H1 (cell line): Measurements from ENCODE around the gene ZBTB4.

Source experiments
- CBX8 ChIP-seq: fragments of 300-800, 300-1000 bp; sonication (generic); IDR thresholded peaks from 2 replicates; pipeline ENCODE4 v1.7.1; 2016; ENCODE audit warnings: low read depth, low read length, borderline replicate concordance
- CHD2 ChIP-seq: IDR thresholded peaks from 2 replicates; pipeline ENCODE4 v1.6.1; 2012; ENCODE audit warnings: low read length, improper control_type of control experiment
- CTCF ChIP-seq, 3 experiments: IDR thresholded peaks; 1 replicate in 2 of 3; 2 replicates in 1 of 3; pipeline versions ENCODE4 v1.5.1 to v1.6.1; 2011; ENCODE audit warnings: low read length in 3 of 3, mild to moderate bottlenecking in 3 of 3, inconsistent platforms in 2 of 3, low read depth in 1 of 3, moderate library complexity in 1 of 3; ENCODE audit not compliant: insufficient read depth in 1 of 3; ENCODE audit errors: control extremely low read depth in 1 of 3
- JUN ChIP-seq: IDR thresholded peaks from 2 replicates; pipeline ENCODE4 v1.6.1; 2011; ENCODE audit warnings: low read depth, mild to moderate bottlenecking, improper control_type of control experiment, low read length
- POLR2A ChIP-seq, 2 experiments: IDR thresholded peaks; 1 replicate in 1 of 2; 2 replicates in 1 of 2; pipeline ENCODE4 v1.6.1; 2011; ENCODE audit warnings: low read depth in 2 of 2, low read length in 2 of 2, mild to moderate bottlenecking in 2 of 2; ENCODE audit errors: control extremely low read depth in 1 of 2
- POLR2AphosphoS5 ChIP-seq: IDR thresholded peaks from 2 replicates; pipeline ENCODE4 v1.6.1; 2011; ENCODE audit warnings: low read depth, low read length
- RBBP5 ChIP-seq: IDR thresholded peaks from 2 replicates; pipeline ENCODE4 v1.7.1; 2012; ENCODE audit warnings: low read depth, mild to moderate bottlenecking, inconsistent platforms, low read length, moderate library complexity, borderline replicate concordance
- SP1 ChIP-seq: IDR thresholded peaks from 2 replicates; pipeline ENCODE4 v1.6.1; 2011; ENCODE audit warnings: low read depth, low read length
- SRF ChIP-seq: IDR thresholded peaks from 2 replicates; pipeline ENCODE4 v1.6.1; 2011; ENCODE audit warnings: mild to moderate bottlenecking, low read depth, low read length, moderate library complexity
- TF ChIP-seq, protein P1 (sequence below): IDR thresholded peaks from 2 replicates; pipeline ENCODE4 v1.6.1; 2012; ENCODE audit warnings: low read length, inconsistent platforms
- TF ChIP-seq, protein P2 (sequence below): IDR thresholded peaks from 2 replicates; pipeline ENCODE4 v1.6.1; 2012; ENCODE audit warnings: inconsistent platforms

GRCh38 chr17:7508846-7509245, 29.4 kb upstream of the ZBTB4 start:
- TF ChIP-seq CTCF (IDR thresholded peaks at IDR 0.05; ENCODE audit: control extremely low read depth in 1 of 3, insufficient read depth in 1 of 3, low read depth in 1 of 3, low read length in 3 of 3) (no peak), CHD2 (no peak), POLR2AphosphoS5 (0 out of 2 replicates have a peak, but pooled peaks have one; percentile 32), SP1 (no peak), POLR2A (IDR thresholded peaks at IDR 0.05; ENCODE audit: control extremely low read depth in 1 of 2, low read depth in 2 of 2, low read length in 2 of 2) (no peak), JUN (no peak), CBX8 (no peak), SRF (no peak), RBBP5 (no peak)
- TF ChIP-seq, protein P1, sequence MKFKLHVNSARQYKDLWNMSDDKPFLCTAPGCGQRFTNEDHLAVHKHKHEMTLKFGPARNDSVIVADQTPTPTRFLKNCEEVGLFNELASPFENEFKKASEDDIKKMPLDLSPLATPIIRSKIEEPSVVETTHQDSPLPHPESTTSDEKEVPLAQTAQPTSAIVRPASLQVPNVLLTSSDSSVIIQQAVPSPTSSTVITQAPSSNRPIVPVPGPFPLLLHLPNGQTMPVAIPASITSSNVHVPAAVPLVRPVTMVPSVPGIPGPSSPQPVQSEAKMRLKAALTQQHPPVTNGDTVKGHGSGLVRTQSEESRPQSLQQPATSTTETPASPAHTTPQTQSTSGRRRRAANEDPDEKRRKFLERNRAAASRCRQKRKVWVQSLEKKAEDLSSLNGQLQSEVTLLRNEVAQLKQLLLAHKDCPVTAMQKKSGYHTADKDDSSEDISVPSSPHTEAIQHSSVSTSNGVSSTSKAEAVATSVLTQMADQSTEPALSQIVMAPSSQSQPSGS, result no peak
- TF ChIP-seq, protein P2, sequence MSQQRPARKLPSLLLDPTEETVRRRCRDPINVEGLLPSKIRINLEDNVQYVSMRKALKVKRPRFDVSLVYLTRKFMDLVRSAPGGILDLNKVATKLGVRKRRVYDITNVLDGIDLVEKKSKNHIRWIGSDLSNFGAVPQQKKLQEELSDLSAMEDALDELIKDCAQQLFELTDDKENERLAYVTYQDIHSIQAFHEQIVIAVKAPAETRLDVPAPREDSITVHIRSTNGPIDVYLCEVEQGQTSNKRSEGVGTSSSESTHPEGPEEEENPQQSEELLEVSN, result no peak
